ENCODE data around the gene TUFM.

- TF ChIP-seq CTCF (IDR thresholded peaks at IDR 0.05; ENCODE audit: low read depth, low read length) (no peak), EZH2phosphoT487 (IDR thresholded peaks at IDR 0.05; ENCODE audit: low read depth) (no peak)
Observed at GRCh38 chr16:28823291-28823872, 22.8 kb downstream of the TUFM start.

Measured in OCI-LY3 (cell line).